GM20000 (cell line): Measurements from ENCODE around the gene CYP27B1.

Source experiments
- DNase-seq: peaks from one replicate; pipeline ENCODE4 v3.0.0; 2012; ENCODE audit warnings: low spot score
- CTCF ChIP-seq: IDR thresholded peaks from 2 replicates; pipeline ENCODE4 v1.5.1; 2012; ENCODE audit warnings: mild to moderate bottlenecking, control low read depth; ENCODE audit errors: extremely low read depth, missing control alignments

CYP27B1 gene

DNA sequence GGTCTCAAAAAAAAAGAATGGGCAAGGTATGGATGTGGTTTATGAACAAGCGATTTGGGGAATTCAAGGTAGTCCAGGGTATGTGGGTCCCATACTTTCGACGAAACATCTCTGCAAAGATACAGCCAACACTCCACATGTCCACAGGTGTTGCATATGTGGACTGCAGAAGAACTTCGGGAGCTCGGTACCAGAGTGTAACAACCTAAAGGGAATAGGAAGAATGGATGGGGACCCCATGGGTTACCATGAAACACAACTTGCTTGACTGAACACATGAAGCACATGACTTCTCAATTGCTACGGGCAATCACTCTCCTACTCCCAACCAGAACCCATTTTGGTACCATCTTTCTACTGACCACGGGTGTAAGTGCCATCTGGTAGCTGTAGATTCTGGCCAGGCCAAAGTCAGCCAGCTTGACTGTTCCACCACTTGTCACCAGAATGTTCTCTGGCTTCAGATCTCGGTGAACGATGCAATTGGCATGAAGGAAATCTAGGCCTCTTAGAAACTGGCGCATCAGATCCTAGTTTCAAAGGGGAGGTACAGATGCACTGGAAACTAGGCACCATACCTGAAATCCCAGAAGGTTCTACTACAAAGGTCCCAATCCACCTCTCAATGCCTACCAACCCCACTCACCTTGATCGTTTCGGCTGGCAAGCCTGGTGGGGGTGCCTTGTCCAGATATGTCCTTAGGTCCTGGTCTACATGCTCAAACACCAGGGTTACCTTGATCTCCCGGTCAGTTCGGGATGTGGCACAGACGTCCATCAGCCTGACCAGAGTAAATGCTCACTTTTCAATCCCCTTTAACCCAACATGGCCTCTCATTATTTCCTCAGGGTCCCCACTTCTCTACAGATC is 16.1 kb downstream of the CYP27B1 start:
- DNase-seq: no peak
- no peak for TF ChIP-seq CTCF

- no peak for DNase-seq
- TF ChIP-seq CTCF: no peak
Observed at GRCh38 chr12:57749061-57749460, 17.8 kb downstream of the CYP27B1 start.

DNA sequence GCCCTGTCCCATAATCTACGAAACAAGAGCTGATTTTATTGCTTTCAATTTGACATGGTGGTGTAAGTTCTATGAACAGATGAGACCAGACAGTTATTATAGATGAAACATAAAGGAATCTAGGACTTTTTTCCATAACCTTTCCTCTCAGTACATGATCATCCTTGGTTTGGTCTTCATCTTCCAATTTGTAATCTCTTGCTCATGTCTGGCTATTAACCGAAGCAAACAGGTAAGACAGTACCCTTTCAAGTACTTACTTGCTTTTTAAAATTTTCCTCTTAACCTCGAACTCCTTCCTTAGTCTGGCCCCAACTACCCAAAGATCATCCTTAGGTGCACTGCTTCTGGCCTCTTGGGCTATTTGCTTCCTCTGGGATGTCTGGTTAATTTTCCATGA is 20.9 kb downstream of the CYP27B1 start:
- no peak for TF ChIP-seq CTCF
- no peak for DNase-seq

- no peak for TF ChIP-seq CTCF
- DNase-seq: no peak
Observed at GRCh38 chr12:57745485-57745881, 21.4 kb downstream of the CYP27B1 start.

DNA sequence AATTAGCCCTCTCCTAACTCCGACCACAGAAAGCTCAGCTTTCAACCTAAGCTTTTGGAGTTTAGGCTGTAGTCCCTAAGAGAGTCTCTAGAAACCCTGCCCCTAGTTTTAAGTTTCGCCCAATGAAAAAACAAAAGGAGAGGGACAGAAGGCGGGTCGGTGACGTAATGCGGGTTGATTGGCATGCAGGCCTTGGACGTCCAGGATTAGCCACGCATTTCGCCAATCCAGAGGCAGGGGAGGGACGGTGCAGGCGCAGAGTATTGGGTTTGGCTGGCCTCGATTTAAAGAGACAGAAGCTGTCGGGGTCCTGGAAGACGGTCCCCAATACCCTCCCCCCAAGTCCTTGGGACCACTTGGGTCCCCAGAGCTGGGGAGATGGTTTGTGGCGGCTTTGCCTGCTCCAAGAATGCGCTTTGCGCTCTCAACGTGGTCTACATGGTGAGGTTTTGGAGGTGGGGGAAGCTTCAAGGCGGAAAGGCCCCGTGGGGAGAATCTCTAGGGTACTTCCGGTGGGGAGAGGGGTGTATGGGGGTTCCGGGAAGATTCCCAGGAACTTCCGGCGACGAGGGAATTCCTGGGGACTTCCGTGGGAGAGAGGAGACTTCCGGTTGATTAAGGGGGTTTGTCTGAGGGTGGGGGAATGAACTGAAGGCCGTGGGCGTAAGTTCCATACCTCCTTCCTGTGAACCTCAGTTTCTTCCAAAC is 21.9 kb downstream of the CYP27B1 start, which contains the start of gene TSPAN31:
TSS of gene TSPAN31 (plus strand) at position 263 of the 708 bp plus-strand sequence. CDS start at position 379, 116 bp downstream.
- peak; percentile 93 for DNase-seq
- TF ChIP-seq CTCF: no peak

- DNase-seq: peak; percentile 80
Observed at GRCh38 chr12:57744194-57744776, 22.6 kb downstream of the CYP27B1 start.

More at GRCh38 chr12:57744194-57744776, 22.6 kb downstream of the CYP27B1 start:
- TF ChIP-seq CTCF: no peak
